ENCODE results near the gene ZFYVE9. TPM values are rescaled to one million over a fixed set of nuclear protein-coding genes. Genes with fewer than 3 reads are reported as not detected.

The ZFYVE9 gene
- total RNA-seq, 1 donor from 2014 or later, result 40.0 TPM

DNA sequence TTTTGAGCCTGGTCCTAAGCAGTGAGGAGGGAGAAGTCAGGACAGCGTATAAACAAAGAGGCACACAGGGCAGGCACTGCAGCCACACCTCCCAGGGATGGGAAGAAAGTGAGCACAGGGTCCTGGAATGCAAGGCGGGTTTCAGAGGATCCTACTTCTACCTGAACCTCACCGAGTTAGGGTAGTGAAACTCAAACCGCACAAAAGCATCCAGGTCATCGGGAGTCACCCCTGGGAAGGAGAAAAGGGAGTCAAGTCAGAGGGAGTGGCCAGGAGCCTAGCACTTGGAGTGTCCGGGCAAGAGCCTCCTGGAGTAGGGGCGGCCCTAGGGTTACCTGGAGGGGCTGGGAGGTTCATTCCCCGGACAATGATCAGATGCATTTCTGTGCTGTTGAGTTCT lies 213.5 kb downstream of the ZFYVE9 start:
- TF ChIP-seq, protein P1, sequence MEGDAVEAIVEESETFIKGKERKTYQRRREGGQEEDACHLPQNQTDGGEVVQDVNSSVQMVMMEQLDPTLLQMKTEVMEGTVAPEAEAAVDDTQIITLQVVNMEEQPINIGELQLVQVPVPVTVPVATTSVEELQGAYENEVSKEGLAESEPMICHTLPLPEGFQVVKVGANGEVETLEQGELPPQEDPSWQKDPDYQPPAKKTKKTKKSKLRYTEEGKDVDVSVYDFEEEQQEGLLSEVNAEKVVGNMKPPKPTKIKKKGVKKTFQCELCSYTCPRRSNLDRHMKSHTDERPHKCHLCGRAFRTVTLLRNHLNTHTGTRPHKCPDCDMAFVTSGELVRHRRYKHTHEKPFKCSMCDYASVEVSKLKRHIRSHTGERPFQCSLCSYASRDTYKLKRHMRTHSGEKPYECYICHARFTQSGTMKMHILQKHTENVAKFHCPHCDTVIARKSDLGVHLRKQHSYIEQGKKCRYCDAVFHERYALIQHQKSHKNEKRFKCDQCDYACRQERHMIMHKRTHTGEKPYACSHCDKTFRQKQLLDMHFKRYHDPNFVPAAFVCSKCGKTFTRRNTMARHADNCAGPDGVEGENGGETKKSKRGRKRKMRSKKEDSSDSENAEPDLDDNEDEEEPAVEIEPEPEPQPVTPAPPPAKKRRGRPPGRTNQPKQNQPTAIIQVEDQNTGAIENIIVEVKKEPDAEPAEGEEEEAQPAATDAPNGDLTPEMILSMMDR (IDR thresholded peaks at IDR 0.05; ENCODE audit: unreplicated experiment), result no peak
- DNase-seq (ENCODE audit: low spot score, unreplicated experiment), result no peak
- Mint-ChIP-seq H3K9me3 (ENCODE audit: low read depth) (no peaks in the 10 kb centered on the region), H3K4me1 (ENCODE audit: low read depth) (peaks cover 6% of the 10 kb centered on the region), H3K27me3 (no peaks in the 10 kb centered on the region), H3K36me3 (ENCODE audit: insufficient read depth) (peaks cover 32% of the 10 kb centered on the region), H3K27ac (peak overlapping the region; percentile 62), H3K4me3 (ENCODE audit: low read depth) (no peak overlapping the region)

DNA sequence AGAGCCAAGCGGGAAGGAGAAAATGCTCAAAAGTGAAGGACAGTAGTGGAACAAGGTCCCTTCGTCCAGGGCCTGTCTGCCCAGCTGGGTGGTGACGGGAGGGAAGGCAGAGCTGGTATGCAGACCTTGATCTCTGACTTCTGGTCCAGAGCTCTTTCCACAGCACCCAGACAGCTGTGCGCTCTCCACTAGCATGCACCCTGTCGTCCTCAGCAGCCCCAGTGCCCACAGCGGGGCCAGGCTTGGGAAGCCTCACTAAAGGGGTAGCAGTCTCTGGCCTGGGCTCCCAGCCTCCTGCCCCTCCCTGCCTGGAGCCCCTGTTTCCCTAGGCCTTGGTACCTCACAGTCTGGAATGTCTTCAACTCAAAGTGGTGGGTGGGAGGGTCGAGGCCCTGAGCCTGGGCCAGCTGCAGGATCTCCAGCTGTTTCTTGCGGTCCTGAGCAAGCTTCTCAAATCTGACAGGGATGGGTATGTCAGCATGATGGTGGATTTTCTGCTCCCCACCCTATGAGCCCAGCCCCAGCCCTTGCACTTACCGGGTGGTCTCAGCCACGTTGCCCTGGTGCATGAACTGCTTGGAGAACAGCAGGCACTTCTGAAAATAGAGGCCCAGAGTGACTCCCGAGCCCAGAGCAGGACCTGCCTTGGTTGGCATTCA lies 214.1 kb downstream of the ZFYVE9 start:
- peaks cover 32% of the 10 kb centered on the region for H3K36me3 Mint-ChIP-seq (ENCODE audit: insufficient read depth)
- no peak for DNase-seq (ENCODE audit: low spot score, unreplicated experiment)
- no peak overlapping the region for H3K4me3 Mint-ChIP-seq (ENCODE audit: low read depth)
- no peaks in the 10 kb centered on the region for H3K27me3 Mint-ChIP-seq
- peaks cover under 1% of the 10 kb centered on the region for H3K4me1 Mint-ChIP-seq (ENCODE audit: low read depth)
- peak overlapping the region; percentile 62 for H3K27ac Mint-ChIP-seq
- no peaks in the 10 kb centered on the region for H3K9me3 Mint-ChIP-seq (ENCODE audit: low read depth)
- TF ChIP-seq, protein P1 (IDR thresholded peaks at IDR 0.05; ENCODE audit: unreplicated experiment), result no peak

DNA sequence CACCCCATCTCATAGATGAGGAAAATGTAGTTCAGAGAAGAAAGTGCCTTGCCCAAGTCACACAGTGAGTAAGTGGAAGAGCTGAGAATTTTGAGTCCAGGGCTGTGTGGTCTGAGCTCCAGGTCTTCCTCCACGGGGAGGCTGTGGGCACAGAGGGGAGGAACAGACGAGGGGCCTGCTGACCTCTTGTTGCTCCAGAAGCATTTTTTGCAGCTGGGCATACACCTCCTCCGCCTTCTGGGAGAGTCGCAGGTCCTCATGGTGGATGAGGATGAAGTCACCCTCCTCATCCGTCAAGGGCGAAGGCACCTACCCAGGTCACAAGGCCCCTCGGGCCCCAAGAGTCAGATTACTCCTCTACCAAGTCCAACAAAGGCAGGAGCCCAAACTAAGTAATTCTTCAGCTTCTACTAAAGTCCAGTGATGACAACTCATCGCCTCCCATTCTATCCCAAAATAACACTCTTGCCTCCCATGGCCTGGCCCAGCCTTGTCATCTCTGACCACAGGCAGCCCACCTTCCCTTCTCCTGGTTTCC lies 215.0 kb downstream of the ZFYVE9 start:
- H3K9me3 Mint-ChIP-seq (ENCODE audit: low read depth), result no peaks in the 10 kb centered on the region
- DNase-seq (ENCODE audit: low spot score, unreplicated experiment), result no peak

DNA sequence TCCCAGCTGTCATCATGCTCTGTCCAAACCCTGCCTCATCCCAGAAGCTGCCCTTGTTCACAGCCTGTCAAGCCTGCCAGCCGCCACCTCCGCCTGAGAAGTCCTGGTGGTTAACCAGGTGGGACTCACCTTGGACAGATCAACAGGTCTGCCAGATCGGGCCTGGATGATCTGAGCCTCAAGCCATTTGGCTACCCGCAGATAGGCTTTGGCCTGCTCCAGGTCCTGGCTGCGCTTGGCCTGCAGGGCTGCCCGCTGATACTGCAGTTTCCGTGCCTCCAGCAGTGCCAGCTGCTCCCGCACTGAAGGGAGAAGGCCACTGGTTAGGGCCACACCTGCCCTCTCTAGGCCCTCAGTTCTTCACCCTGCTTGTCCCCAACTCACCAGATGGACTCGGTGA lies 215.5 kb downstream of the ZFYVE9 start:
- Mint-ChIP-seq H3K27me3 (no peaks in the 10 kb centered on the region), H3K36me3 (ENCODE audit: insufficient read depth) (peaks cover 38% of the 10 kb centered on the region), H3K27ac (no peak overlapping the region), H3K4me3 (ENCODE audit: low read depth) (no peak overlapping the region), H3K9me3 (ENCODE audit: low read depth) (no peaks in the 10 kb centered on the region), H3K4me1 (ENCODE audit: low read depth) (no peaks in the 10 kb centered on the region)
- no peak for DNase-seq (ENCODE audit: low spot score, unreplicated experiment)
- TF ChIP-seq, protein P1 (IDR thresholded peaks at IDR 0.05; ENCODE audit: unreplicated experiment), result no peak

More for the DNA sequence above, 215.0 kb downstream of the ZFYVE9 start:
- Mint-ChIP-seq H3K27ac (no peak overlapping the region), H3K4me3 (ENCODE audit: low read depth) (no peak overlapping the region), H3K4me1 (ENCODE audit: low read depth) (no peaks in the 10 kb centered on the region), H3K36me3 (ENCODE audit: insufficient read depth) (peaks cover 38% of the 10 kb centered on the region), H3K27me3 (no peaks in the 10 kb centered on the region)
- TF ChIP-seq, protein P1 (IDR thresholded peaks at IDR 0.05; ENCODE audit: unreplicated experiment), result no peak

DNA sequence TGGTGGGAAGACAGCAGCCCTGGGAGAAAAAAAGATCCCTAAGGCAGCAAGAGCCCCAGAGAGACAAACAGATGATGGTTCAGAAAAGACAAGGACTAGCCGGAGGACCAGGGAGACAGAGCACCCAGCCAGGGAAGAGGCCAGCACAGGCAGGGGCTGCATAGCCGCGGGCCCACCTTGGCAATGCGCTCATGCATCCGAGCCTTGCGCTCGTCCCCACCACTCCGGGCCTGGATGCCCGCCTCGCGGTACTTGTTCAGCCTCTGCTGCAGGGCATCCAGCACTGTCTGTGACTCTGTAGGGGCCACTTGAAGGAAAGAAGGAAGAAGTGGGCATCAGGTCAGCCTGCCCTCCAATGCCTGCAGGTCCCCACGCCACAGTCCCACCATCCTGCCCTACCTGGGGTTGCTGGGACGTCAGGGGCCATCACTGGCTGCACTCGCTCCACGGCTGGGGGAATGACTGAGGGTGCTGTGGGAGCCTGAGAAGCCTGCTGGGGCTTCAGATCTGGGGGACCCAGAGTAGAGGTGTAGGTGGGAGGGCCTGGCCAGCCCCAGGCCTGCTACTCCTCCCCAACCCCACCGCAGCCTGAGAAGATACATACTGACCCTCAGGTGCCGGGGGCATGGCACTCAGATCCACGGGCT lies 217.1 kb downstream of the ZFYVE9 start:
- TF ChIP-seq, protein P1 (IDR thresholded peaks at IDR 0.05; ENCODE audit: unreplicated experiment), result no peak
- Mint-ChIP-seq H3K27ac (no peak overlapping the region), H3K9me3 (ENCODE audit: low read depth) (no peaks in the 10 kb centered on the region), H3K4me3 (ENCODE audit: low read depth) (no peak overlapping the region), H3K36me3 (ENCODE audit: insufficient read depth) (peaks cover 33% of the 10 kb centered on the region), H3K27me3 (no peaks in the 10 kb centered on the region), H3K4me1 (ENCODE audit: low read depth) (no peaks in the 10 kb centered on the region)
- no peak for DNase-seq (ENCODE audit: low spot score, unreplicated experiment)

All from progenitor cell of endocrine pancreas (in vitro differentiated cells).